HFF-Myc (cell line): ENCODE results near the gene CORIN.
"Not testable (repeated sequence)": the region's sequence is repeated elsewhere in the genome, so short reads cannot be mapped to it uniquely, and the experiment has no call there.

Source experiments
- DNase-seq: peaks from one replicate; pipeline ENCODE4 v3.0.0-alpha.2; 2011; ENCODE audit warnings: low read depth; ENCODE audit errors: extremely low read depth
- H3K4me3 ChIP-seq: replicated peaks from 2 replicates; pipeline ENCODE4 v1.5.1; 2011; ENCODE audit warnings: low read depth, mild to moderate bottlenecking, control low read depth, low read length
- CTCF ChIP-seq: IDR thresholded peaks from 2 replicates; pipeline ENCODE4 v1.5.1; 2012; ENCODE audit warnings: mild to moderate bottlenecking, low read depth, low read length, control low read depth; ENCODE audit errors: missing control alignments

CORIN gene

GRCh38 chr4:47713129-47713834, 124.6 kb downstream of the CORIN start:
- no peak for TF ChIP-seq CTCF
- no peak overlapping the region for H3K4me3 ChIP-seq

GRCh38 chr4:47711646-47712045, 126.2 kb downstream of the CORIN start:
- no peak for TF ChIP-seq CTCF

More at GRCh38 chr4:47713129-47713834, 124.6 kb downstream of the CORIN start:
- DNase-seq, result no peak

GRCh38 chr4:47711183-47711582, 126.7 kb downstream of the CORIN start:
- no peak overlapping the region for H3K4me3 ChIP-seq
- TF ChIP-seq CTCF, result no peak
- DNase-seq, result no peak

More at GRCh38 chr4:47711646-47712045, 126.2 kb downstream of the CORIN start:
- no peak overlapping the region for H3K4me3 ChIP-seq
- DNase-seq, result no peak

- not testable (repeated sequence) for DNase-seq, H3K4me3 ChIP-seq
Observed at GRCh38 chr4:47706352-47706751, 131.5 kb downstream of the CORIN start.

GRCh38 chr4:47705326-47705981, 132.4 kb downstream of the CORIN start:
- H3K4me3 ChIP-seq, result no peak overlapping the region
- TF ChIP-seq CTCF, result no peak
- DNase-seq, result no peak

- DNase-seq, result no peak
- TF ChIP-seq CTCF, result peak; percentile 44
- no peak overlapping the region for H3K4me3 ChIP-seq
Observed at GRCh38 chr4:47704693-47705325, 133.1 kb downstream of the CORIN start.

GRCh38 chr4:47703956-47704355, 133.9 kb downstream of the CORIN start:
- no peak for DNase-seq
- H3K4me3 ChIP-seq, result no peak overlapping the region
- TF ChIP-seq CTCF, result no peak
